ENCODE results near the gene NSUN6. TPM values are rescaled to one million over a fixed set of nuclear protein-coding genes. Genes with fewer than 3 reads are reported as not detected.

NSUN6 gene, protein sequence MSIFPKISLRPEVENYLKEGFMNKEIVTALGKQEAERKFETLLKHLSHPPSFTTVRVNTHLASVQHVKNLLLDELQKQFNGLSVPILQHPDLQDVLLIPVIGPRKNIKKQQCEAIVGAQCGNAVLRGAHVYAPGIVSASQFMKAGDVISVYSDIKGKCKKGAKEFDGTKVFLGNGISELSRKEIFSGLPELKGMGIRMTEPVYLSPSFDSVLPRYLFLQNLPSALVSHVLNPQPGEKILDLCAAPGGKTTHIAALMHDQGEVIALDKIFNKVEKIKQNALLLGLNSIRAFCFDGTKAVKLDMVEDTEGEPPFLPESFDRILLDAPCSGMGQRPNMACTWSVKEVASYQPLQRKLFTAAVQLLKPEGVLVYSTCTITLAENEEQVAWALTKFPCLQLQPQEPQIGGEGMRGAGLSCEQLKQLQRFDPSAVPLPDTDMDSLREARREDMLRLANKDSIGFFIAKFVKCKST
- total RNA-seq, result 9.2 and 10.8 TPM in 2 replicates

DNA sequence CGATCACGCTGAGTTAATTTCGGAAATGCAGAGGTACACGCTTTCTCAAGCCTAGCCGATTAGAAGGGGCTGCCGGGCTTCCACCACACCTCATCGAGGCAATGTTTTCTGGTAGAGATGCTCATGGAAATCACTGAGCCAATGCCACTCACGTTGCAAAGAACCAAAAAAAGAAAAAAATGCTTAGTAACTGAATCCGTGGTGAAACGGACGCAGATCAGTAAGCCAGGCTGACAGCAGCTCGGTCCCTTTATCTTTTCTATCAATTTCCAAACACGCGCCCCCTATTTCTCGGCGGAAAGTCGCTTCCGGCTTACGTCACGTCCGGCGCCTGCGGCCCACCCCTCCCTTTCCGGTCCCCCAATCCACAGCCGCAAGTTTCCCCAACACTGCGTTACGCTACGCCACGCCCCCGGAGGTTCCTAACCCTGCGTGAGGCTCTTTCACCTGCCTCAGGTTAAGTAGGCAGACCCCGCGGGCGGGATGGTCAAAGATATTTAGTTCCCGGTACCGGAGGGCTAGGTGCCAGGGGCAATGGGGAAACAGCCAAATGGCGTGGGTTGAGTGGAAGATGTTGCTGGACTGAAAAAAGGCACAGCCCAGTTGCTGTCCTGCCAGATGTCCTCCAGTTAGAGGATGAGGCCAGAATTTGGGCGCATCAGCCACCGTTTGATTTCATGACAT lies at the start of gene NSUN6:
Gene NSUN6, minus strand, starts transcription at position 264 of the 684 bp plus-strand sequence. CDS start 384 bp downstream, outside the sequence.
- Histone ChIP-seq H3K4me3 (ENCODE audit: low read depth, low read length) (peak within 1 kb of the TSS; percentile 70), H3K27me3 (ENCODE audit: control insufficient read depth, insufficient read depth, low read length) (no peaks in the 10 kb centered on the region), H3K36me3 (ENCODE audit: control insufficient read depth, insufficient read depth, low read length) (no peaks in the 10 kb centered on the region)
- TF ChIP-seq, protein P1, sequence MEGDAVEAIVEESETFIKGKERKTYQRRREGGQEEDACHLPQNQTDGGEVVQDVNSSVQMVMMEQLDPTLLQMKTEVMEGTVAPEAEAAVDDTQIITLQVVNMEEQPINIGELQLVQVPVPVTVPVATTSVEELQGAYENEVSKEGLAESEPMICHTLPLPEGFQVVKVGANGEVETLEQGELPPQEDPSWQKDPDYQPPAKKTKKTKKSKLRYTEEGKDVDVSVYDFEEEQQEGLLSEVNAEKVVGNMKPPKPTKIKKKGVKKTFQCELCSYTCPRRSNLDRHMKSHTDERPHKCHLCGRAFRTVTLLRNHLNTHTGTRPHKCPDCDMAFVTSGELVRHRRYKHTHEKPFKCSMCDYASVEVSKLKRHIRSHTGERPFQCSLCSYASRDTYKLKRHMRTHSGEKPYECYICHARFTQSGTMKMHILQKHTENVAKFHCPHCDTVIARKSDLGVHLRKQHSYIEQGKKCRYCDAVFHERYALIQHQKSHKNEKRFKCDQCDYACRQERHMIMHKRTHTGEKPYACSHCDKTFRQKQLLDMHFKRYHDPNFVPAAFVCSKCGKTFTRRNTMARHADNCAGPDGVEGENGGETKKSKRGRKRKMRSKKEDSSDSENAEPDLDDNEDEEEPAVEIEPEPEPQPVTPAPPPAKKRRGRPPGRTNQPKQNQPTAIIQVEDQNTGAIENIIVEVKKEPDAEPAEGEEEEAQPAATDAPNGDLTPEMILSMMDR (IDR thresholded peaks at IDR 0.05; ENCODE audit: insufficient read depth, low read length, severe bottlenecking), result no peak
- peak; percentile 73 for FAIRE-seq
- DNase-seq (ENCODE audit: low read depth), result peak; percentile 84

DNA sequence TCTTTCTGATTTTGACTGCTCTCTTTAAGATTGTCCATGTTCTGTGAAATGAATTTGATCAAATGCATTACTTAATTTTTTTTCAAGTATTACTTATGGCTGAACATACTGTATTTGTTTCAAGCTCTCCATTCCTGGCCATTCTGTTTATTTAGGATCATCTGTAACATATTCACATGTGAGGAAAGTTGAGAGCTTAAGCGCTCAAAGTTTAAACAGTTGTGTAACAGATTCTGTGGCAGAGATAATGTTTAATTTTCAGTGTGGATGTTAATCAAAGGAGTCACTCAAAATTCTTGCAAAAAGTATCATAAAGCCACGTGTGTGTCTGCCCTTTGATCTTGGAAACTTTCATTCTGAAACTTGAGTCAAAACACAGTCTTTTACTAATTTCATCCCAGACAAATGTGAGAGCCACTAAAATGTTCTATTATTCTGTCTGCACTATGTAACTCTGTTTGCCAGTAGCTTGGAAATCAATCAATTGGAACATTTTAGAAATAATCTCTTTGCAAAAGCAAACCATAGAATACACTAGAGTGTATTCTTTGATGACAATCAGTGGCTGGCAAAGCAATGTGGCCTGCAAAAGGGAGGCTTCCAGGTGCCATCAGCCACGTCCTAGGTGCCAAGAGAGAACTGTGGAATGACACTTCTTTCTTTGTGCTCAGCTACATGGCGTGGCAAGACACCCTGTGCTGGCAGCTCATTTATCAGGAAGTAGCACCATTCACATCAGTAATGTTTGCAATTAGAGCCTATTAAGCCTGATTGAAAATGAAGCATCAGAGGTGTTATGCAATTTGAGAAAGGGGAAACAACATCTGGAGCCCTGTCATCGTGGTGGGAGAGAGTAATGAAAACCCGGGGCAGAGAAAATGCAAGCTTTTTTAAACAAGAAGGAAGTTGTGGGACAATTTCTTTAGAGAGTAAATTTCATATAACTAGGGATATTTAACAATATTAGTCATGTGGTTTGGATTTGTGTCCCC lies 48.8 kb upstream of the NSUN6 start:
- FAIRE-seq, result no peak

DNA sequence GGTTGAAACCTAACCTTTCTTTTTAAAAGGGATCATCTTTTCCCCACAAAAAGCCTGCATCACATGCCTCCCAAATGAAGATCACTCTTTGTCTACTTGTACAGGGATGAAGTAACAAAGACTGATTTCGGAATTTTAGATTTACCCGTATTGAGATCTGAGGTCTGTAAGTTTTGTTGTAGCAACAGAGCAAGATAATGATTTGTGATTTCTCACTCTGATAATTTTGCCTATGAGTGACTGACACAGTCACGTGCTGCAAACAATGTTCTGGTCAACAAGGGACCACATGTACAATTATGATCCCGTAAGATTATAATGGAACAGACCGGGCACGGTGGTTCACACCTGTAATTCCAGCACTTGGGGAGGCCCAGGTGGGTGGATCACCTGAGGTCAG lies 39.2 kb upstream of the NSUN6 start:
- TF ChIP-seq, protein P1 (IDR thresholded peaks at IDR 0.05; ENCODE audit: insufficient read depth, low read length, severe bottlenecking), result no peak
- no peaks in the 10 kb centered on the region for H3K36me3 ChIP-seq (ENCODE audit: control insufficient read depth, insufficient read depth, low read length)
- no peak for FAIRE-seq
- H3K4me3 ChIP-seq (ENCODE audit: low read depth, low read length), result no peak overlapping the region
- no peaks in the 10 kb centered on the region for H3K27me3 ChIP-seq (ENCODE audit: control insufficient read depth, insufficient read depth, low read length)
- no peak for DNase-seq (ENCODE audit: low read depth)

More for the DNA sequence above, 48.8 kb upstream of the NSUN6 start:
- no peak for DNase-seq (ENCODE audit: low read depth)
- no peak overlapping the region for H3K4me3 ChIP-seq (ENCODE audit: low read depth, low read length)
- H3K36me3 ChIP-seq (ENCODE audit: control insufficient read depth, insufficient read depth, low read length), result no peaks in the 10 kb centered on the region
- TF ChIP-seq, protein P1 (IDR thresholded peaks at IDR 0.05; ENCODE audit: insufficient read depth, low read length, severe bottlenecking), result no peak
- H3K27me3 ChIP-seq (ENCODE audit: control insufficient read depth, insufficient read depth, low read length), result no peaks in the 10 kb centered on the region

DNA sequence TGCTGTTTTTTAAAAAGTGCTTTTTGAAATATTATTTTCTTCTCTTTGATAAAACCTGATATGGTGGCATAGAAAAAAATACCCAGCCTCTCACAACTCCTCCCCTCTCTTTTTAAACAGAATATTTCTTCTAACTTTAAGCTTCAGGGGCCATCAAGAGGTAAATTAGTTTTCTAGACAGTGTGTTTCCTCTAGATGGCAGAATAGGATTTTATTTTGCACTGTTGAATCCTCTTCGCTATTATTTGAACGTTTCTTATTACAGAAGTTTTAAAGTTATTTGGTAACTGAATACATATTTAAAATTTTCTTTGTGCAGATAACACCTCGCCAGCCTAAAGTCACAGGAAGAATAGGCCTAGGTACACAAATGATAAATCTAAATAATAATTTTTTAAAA lies 38.1 kb upstream of the NSUN6 start:
- TF ChIP-seq, protein P1 (IDR thresholded peaks at IDR 0.05; ENCODE audit: insufficient read depth, low read length, severe bottlenecking), result peak; percentile 26
- Histone ChIP-seq H3K36me3 (ENCODE audit: control insufficient read depth, insufficient read depth, low read length) (no peaks in the 10 kb centered on the region), H3K27me3 (ENCODE audit: control insufficient read depth, insufficient read depth, low read length) (no peaks in the 10 kb centered on the region), H3K4me3 (ENCODE audit: low read depth, low read length) (no peak overlapping the region)
- peak; percentile 39 for DNase-seq (ENCODE audit: low read depth)
- no peak for FAIRE-seq

DNA sequence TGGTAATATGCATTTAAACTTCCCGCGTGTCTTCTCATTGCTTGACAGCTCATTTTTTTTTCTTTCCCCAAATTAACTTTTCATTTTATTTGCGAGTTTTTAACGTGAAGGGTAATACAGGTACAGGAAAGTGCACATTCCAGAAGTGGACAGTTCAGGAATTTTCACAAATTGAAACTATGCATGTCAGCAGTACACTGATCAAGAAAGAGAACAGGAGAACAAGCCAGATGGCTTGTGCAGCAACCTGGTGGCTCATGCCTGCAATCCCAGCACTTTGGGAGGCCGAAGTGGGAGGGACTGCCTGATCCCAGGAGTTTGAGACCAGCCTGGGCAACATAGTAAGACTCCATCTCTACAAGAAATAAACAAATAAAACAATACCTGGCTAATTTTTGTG lies 36.3 kb upstream of the NSUN6 start:
- TF ChIP-seq, protein P1 (IDR thresholded peaks at IDR 0.05; ENCODE audit: insufficient read depth, low read length, severe bottlenecking), result no peak
- DNase-seq (ENCODE audit: low read depth) (no peak), FAIRE-seq (no peak)
- H3K36me3 ChIP-seq (ENCODE audit: control insufficient read depth, insufficient read depth, low read length), result no peaks in the 10 kb centered on the region
- H3K27me3 ChIP-seq (ENCODE audit: control insufficient read depth, insufficient read depth, low read length), result no peaks in the 10 kb centered on the region
- H3K4me3 ChIP-seq (ENCODE audit: low read depth, low read length), result no peak overlapping the region
